CD4-positive, alpha-beta T cell treated with Interleukin-15 for 4 hours (primary cell): ENCODE measurements around the gene MARCHF6.
"Not testable (repeated sequence)": the region's sequence is repeated elsewhere in the genome, so short reads cannot be mapped to it uniquely, and the experiment has no call there.

Experiments used
- DNase-seq: peaks from one replicate; pipeline ENCODE4 v3.0.0-alpha.2; 2020; ENCODE audit warnings: low spot score

MARCHF6 gene

GRCh38 chr5:10351919-10352318, 1.6 kb upstream of the MARCHF6 start:
- no peak for DNase-seq

DNA sequence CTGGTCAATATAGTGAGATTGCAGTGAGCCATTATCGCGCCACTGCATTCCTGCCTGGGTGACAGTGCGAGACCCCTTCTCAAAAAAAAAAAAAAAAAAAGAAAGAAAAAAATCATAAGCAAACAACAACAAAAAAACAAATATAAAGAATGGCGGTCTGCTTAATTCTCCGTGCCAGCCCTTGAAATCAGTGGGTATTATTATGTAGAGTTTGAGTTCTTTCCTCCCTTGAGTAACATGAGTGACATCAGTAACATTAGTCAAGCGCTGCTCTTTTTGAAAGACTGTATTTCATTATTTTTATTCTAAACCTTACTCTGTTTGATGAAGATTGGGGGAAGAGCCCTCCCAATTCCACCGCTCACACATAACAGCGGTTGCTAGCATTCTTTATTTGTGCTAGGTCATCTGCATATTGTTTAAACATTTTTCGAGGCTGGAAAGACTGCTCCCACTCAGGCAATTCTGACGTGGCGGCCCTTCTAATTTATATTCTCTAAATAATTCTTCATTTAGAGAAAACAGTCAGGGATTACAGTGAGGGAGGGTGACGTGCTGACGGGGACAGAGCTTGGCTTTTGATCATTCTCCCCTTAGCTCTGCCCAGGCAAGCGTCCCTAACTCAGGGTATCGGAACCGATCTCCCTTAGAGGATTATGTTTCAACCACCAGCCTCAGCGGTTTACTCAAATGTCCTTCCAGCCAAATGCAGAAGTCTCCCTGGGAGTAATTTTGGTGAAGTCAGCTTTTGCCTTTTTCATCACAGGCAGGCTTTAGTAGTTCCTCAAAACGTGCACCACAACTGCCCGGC, 860 bp upstream of the MARCHF6 start:
- no peak for DNase-seq

DNA sequence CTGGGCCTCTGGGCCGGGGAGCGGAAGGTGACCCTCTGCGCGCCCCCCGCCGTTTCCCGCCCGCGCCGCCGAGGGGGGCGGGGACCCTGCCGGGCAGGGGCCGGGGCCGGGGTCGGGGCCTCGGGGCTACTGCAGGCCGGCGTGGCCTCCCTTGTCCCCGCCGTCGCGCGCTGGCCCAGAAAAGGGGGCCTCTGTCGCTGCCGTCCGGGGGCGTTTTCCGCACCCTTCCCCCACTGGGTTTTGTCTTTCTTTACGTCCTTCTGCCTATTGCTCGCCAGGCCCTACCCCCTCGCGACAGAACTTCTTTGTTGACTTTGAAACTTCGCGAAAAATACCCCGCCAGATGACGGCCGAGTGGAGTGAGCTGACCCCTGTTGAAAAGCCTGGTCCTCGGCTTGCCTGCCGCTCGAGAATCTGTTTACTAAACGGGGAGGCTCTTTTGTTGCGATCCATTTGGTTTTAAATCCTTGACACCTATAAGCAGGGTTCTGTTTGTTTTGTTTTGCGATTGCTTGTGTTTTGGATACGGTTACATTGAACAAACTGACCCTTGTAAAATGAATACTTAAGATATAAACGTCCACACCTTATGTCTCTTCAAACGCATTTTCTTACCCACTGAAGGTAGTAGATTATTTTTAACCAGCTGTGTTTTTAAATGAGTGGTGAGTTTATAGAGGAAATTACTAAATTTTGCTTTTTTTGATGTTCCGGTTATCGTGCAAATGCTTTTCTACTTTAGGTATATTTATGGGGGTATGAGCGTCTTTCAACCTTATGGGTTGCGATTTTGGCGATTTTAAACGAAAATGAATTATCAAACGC, 765 bp downstream of the MARCHF6 start:
- peak; percentile 26 for DNase-seq

DNA sequence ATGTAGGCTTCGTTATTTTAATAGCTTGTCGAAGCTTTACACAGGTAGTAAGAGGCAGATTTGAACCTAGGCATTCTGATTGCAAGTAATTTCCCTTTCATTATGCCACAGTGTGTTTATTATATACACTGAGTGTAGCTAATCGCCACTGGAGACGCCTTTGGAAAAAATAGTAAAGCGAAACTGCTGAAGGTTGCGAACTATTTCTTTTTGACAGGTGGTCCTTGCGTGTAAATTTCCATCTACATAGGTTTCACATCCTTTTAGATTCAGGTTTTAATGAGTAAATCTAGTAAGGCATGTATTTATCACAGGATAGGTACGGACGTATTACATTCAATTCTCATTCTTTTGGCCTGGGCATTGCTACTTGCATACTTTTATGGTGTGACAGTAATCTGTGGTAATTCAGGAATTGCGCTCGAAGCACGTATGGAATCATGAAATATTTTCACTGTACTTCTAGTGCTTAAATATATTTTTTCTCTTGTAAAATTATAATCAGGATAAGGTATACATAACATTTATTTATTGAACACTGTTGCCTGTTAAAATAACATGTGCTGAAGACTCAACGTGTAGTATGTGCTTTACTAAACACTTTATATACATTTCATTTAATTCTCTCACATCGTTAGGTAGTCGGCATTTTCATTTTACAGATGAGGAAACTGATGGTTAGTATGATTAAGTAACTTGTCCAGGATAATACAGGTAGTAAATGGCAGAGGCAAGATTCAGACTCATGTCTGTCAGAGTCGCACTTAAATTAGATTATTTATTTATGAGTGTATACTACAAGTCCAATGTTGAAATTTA, 1.8 kb downstream of the MARCHF6 start:
- peak; percentile 24 for DNase-seq

- no peak for DNase-seq
Measured at GRCh38 chr5:10358999-10359398, 5.5 kb downstream of the MARCHF6 start.

DNA sequence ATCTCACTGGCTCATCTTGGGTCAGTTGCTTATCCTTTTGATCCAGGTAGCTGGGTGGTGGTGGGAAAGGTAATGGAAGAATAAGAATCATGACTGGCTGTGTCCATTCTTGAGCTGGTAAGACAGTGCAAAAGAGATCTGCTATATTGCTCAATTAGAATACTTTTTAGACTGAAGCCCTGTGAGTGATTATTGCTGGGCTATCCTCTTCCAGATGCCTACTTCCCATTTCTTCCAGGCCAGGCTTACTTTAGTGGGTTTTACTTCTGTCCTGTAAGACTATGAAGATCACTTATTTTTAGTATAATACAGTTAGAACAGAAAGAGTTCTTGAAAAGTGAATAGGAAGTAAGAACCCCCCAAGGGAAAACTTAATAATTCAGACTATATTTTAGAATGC, 7.2 kb downstream of the MARCHF6 start:
- DNase-seq = no peak

DNA sequence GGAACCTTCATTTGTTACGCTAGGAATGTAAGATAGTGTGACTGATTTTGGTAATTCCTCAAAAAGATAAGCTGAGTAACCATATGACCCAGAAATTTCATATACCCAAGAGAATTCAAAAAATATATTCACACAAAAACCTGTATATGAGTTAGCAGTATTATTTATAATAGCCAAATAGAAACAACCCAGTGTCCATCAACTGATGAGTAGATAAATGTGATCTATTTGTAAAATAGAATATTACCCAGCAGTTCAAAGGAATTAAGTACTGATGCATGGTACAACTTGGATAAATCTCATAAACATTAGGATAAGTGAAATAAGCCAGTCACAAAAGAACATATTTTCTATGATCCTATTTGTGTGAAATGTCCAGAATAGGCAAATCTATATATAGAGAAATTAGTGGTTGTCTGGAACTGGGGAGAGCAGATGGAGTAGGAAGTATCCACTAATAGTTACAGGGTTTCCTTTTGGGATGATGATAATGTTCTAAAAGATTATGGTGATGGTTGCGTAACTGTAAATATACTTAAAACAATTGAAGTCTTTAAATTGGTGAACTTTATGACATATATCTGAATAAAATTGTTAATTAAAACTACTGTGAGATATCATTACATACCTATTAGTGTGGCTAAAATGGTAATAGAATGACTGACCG, 10.2 kb downstream of the MARCHF6 start:
- DNase-seq = no peak

GRCh38 chr5:10364186-10364689, 10.7 kb downstream of the MARCHF6 start:
- DNase-seq = peak; percentile 18

- no peak for DNase-seq
Measured at GRCh38 chr5:10365782-10366181, 12.3 kb downstream of the MARCHF6 start.

DNA sequence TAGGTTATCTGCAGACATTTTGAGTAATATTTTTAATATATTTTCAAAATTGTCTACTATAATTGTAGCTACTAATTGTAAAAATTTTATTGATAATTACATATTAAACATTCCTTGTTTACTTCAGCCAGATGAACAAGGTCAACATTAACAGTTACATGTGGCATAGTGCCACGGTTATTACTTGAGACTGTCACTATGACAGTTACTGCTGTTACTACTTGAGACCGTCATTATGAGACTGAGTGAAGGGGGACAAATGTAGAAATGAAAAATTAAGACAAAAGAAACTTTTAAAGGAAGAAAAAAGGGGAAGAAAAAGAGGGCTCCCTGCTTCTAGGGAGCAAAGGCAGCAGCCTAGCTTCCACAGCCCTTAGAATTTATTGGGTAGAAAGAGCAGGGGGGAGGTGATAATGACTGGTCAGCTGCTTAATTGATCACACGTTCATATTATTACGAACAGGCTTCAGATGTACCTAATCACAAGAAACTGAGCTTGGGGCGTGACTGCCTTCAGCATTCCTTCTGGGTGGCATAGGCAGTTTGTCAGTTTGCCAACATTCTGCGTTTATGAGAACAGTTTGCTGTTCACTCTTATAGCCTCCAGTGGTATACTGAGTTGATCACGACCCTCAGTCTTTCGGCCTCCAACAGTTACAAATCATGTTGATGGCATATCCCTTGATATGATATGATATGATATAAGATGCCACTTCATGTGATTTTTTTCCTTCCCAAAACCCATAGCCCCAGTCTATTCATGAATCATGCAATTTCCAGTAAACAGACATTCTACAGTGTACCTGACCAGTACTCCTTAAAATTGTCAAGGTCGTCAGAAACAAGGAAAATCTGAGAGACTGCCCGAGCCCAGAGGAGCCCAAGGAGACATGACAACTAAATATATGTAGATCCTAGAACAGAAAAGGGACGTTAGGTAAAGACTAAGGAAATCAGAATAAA, 13.1 kb downstream of the MARCHF6 start:
- DNase-seq = no peak

- DNase-seq = no peak
Measured at GRCh38 chr5:10367579-10367978, 14.1 kb downstream of the MARCHF6 start.

DNA sequence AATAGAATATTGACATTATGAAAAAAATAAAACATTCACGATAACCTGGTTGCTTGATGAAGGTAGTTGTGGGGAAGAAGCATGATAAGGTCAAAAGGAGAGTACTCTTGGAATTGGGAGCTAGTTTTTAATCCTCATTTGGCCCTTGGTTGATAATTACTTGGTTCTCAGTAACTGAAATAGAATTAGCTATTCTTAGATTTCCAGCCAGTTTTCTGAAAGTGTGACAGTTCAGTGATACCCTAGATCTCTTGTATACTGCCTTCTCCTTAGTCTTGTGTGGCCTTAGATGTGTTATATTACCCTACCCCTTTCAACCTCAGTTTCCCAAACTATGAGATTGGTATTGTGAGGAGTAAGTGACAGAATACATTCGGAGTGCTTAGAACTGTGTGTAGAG, 17.4 kb downstream of the MARCHF6 start:
- DNase-seq = no peak

DNA sequence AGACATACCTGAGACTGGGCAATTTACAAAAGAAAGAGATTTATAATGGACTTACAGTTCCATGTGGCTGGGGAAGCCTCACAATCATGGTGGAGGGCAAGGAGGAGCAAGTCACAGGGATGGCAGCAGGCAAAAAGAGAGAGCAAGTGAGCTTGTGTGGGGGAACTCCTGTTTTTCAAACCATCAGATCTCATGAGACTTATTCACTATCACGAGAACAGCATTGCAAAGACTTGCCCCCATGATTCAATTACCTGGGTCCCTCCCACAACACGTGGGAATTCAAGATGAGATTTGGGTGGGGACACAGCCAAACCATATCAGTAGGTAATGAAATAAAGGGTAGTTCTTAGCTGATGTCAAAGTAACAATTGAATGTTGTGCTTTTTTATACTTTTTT, 17.9 kb downstream of the MARCHF6 start:
- not testable (repeated sequence) for DNase-seq

DNA sequence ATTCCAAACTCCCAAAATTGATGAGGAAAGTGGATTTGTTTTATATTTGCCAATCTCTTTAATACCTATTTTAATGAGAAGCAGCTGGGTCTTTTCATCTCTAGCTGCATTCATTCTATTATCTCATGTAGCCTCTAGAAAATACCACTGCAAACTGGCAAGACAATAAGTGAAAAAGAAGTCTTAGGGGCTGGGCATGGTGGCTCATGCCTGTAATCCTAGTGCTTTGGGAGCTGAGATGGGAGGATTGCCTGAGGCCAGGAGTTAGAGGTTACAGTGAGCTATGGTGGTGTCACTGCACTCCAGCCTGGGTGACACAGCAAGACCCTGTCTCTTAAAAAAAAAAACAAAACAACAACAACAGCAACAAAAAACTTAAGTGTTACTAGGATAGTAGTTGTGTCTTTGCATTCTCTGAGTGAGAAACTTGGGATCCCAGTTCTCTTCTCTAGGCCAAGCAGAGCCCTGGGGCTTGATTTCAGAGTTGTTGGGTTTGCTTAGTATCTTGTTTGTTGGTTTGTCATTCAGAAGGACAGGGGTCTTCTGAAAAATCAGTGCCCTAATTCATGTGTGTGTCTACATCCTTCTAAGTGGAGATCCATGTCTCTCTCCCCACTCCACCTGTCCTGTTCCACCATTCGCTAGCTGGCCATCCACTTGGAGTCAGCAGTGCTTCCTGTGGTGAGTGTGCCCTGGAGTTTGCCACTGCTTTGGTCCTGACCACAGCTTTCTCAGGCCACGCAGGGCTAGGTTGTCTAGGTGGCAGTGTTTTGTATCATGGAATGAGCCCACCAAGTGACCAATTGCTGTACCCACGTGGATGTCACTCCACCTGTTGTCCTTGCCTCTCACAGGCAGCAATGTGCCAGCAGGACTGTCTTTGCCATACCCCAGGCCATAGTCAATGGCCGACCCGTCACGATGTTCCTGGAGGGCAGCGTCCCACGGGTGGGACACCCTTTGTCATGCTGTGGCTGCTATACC, 19.5 kb downstream of the MARCHF6 start:
- DNase-seq = no peak

DNA sequence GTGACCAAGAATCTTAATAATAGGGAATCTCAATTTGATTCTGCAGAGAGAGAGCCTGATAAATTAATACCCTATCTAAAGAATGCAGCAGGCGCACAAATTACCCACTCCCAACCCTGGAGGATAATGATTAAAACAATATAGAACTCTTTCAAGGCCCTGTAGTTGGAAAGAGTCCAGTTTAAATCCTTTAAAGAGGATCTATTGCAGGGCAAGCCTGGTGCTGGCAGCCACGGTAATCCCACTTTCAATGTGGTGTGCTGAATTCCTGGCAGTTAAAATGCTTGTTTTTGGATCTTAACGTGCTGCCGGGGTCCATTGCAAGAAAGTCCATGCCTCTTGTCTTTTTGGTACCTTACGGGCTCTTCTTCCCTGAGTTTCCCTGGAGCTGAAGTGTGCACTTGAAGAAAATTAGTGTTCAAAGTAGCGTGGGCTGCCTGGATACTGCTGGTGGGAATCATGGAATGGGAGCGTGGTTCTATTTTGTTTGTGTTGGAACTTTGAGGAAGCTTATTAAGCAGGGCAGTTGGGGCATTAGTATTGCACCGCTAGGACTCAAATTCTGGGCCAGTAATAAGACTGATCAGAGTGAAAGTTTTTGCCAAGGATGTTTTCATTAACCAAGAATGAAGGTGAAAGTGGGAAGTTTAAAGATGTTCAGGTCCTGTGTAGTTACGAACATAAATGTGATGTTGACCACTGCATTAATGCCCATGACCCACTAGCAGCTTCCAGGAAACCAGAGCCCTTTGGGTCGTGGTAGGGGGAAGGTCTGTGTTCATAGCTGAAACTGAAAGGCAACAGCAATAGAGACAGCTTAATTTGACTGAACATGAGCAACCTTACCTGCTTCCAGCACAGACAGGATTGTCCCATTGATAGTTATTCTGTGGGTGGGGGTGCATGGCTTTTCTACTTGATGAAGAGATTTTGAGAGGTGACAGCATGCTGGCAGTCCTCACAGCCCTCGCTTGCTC, 20.8 kb downstream of the MARCHF6 start:
- no peak for DNase-seq

GRCh38 chr5:10375146-10375545, 21.7 kb downstream of the MARCHF6 start:
- not testable (repeated sequence) for DNase-seq

GRCh38 chr5:10376544-10376943, 23.0 kb downstream of the MARCHF6 start:
- DNase-seq = no peak

DNA sequence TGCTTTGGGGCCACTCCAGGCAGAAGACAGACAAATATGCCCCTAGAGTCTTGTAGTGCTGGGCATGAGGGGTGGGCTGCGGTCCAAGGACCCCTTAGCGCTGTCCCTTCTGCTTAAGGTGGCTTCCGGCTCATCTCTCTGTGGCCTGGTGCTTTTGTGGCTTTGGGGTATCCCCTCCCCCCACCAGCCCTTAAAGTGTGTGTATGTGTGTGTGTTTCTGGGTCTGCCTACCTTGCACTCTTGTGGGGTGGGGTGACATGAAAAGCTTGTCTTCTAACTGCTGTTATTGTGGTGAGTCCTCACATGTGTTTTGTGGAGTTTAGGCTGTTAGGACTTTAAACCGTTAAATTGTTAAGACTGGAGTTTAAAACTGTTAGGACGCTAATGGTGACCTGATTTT, 23.6 kb downstream of the MARCHF6 start:
- DNase-seq = no peak
